ENCODE data around the gene ABCC10. TPM values are rescaled to one million over a fixed set of nuclear protein-coding genes. Genes with fewer than 3 reads are reported as not detected.
A peak's percentile ranks its signal among the peaks of the same experiment; 100 is the strongest.
"Not testable (repeated sequence)": the region's sequence is repeated elsewhere in the genome, so short reads cannot be mapped to it uniquely, and the experiment has no call there.

The ABCC10 gene
- total RNA-seq, 1 donor from 2014 or later: 9.3 TPM

DNA sequence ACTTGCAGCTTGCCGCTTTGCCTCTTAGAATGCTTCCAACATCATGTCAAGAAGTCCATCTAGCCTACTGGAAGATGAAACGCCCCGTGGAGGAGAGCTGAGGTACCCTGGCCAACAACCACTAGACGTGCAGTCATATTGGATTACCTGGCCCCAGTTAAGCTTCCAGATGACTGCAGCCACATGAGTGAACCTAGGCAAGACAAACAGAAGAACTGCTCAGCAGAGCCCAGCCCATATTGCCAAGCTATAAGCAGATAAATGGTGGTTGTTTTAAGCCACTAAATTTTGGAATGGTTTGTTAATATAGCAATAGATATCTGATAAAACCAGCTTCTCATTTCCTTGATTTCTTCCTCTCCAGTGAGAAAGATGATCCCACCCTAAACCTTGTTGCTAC is 32.7 kb downstream of the ABCC10 start:
- intact Hi-C loops (cut with DNase I): no loop called here
- no peak for DNase-seq (ENCODE audit: low spot score)

DNA sequence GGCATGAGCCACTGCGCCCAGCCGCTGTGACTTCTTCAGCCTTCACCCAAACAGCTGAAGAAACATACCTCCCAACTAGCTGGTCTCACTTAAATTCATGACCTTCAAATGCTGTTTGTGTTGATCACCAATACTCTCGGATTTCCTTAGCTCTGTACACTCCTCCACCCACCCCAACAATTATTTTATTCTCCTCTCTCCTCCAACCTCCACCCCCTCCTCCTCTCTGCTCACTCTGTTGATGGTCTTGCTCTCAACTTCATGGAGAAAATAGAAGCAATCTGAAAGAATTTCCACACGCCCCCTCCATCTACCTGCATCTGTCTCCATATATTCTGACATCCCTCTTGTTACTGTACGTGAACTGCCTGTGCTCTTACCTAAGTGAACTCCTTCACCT is 34.6 kb downstream of the ABCC10 start:
- DNase-seq (ENCODE audit: low spot score): no peak
- intact Hi-C loops (cut with DNase I): no loop called here

- no peak for DNase-seq (ENCODE audit: low spot score)
- intact Hi-C loops (cut with DNase I): no loop called here
Measured at GRCh38 chr6:43464337-43464736, 37.0 kb downstream of the ABCC10 start.

- no peak for DNase-seq (ENCODE audit: low spot score)
- intact Hi-C loops (cut with DNase I): no loop called here
Measured at GRCh38 chr6:43465948-43466347, 38.6 kb downstream of the ABCC10 start.

DNA sequence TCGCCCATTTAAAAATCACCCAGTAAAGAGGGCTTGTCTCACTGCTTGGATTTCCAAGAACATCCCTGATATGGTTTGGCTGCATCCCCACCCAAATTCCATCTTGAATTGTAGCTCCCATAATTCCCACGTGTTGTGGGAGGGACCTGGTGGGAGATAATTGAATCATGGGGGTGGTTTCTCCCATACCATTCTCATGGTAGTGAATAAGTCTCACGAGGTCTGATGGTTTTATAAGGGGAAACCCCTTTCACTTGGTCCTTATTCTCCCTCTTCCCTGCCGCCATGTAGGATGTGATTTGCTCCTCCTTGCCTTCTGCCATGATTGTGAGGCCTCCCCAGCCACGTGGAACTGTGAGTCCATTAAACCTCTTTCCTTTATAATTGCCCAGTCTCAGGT is 39.9 kb downstream of the ABCC10 start:
- intact Hi-C loops (cut with DNase I); DNase-seq (ENCODE audit: low spot score): not testable (repeated sequence)

DNA sequence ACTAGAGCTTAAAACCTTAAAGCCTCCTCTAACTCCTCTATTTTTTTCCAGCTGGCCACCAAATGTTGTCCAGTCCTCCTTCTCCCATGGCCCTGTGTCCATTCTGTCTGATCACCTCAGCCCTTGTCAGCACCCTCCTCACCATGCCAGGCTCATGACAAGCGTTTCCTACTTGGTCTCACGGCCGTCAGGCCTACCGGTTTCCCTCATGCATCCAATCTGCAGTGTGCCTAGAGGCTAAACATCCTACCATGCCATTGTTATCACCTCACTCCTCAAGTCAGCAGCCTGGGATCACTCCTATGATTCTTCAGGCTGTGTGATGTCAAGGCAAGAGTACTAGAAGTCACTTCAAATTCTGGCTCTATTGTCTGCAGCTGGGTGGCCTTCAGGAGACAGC is 40.4 kb downstream of the ABCC10 start:
- intact Hi-C loops (cut with DNase I): no loop called here
- DNase-seq (ENCODE audit: low spot score): no peak

DNA sequence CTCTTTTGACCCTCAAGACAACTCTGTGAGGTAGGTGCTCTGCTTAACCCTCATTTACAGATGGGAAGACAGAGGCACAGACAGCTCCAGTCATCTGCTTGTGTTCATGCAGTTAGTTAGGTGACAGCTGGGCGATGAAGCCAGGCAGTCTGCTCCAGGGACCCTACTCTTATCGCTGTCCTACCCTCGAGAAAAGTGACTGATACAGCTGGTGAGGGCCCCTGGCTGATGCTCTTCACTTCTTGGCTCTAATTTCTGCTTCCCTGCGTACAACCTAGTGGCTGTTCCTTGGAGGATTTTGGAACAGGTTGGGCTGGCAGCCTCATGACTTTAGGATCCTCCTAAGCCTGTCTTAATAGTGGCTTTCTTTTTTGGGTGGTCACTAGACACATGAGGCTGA is 40.9 kb downstream of the ABCC10 start:
- intact Hi-C loops (cut with DNase I): no loop called here
- no peak for DNase-seq (ENCODE audit: low spot score)

- intact Hi-C loops (cut with DNase I): no loop called here
- no peak for DNase-seq (ENCODE audit: low spot score)
Measured at GRCh38 chr6:43468748-43469681, 41.7 kb downstream of the ABCC10 start.

GRCh38 chr6:43469947-43470346 is 42.6 kb downstream of the ABCC10 start:
- no peak for DNase-seq (ENCODE audit: low spot score)
- intact Hi-C loops (cut with DNase I): no loop called here

- intact Hi-C loops (cut with DNase I): no loop called here
- no peak for DNase-seq (ENCODE audit: low spot score)
Measured at GRCh38 chr6:43471399-43471798, 44.1 kb downstream of the ABCC10 start.

DNA sequence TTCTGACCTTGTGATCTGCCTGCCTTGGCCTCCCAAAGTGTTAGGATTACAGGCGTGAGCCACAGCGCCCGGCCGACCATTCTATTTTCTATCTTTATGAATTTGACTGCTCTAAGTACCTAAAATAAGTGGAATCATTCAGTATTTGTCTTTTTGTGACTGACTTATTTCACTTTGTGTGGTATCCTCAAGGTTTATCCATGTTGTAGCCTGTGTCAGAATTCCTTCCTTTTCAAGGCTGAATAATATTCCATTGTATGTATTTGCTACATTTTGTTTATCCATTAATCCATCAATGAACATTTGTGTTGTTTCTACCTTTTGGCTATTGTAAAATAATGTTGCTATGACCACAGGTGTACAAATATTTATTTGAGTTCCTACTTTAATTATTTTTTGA is 45.2 kb downstream of the ABCC10 start:
- intact Hi-C loops (cut with DNase I): no loop called here
- DNase-seq (ENCODE audit: low spot score): no peak

DNA sequence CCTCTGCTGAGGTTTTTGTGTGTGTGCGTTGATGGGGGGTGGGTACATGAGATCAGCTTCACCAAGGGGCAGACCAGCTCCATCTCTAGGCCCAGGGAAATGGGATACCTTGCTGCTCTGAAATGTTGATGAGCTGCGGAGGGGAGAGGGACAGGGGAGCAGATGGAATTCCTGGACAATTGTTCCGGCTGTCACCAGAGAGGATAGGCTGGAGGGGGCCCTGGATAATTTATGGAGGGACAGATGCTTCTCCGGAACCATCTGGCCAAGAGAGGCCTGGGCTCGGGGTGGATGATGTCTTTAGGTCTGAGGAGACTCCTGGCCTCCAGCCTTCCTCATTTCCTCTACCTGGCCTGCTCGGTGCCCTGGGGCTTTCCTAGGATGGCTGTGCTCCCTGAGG is 48.2 kb downstream of the ABCC10 start:
- intact Hi-C loops (cut with DNase I): no loop called here
- DNase-seq (ENCODE audit: low spot score): no peak

GRCh38 chr6:43476746-43477145 is 49.4 kb downstream of the ABCC10 start:
- intact Hi-C loops (cut with DNase I): no loop called here
- no peak for DNase-seq (ENCODE audit: low spot score)

DNA sequence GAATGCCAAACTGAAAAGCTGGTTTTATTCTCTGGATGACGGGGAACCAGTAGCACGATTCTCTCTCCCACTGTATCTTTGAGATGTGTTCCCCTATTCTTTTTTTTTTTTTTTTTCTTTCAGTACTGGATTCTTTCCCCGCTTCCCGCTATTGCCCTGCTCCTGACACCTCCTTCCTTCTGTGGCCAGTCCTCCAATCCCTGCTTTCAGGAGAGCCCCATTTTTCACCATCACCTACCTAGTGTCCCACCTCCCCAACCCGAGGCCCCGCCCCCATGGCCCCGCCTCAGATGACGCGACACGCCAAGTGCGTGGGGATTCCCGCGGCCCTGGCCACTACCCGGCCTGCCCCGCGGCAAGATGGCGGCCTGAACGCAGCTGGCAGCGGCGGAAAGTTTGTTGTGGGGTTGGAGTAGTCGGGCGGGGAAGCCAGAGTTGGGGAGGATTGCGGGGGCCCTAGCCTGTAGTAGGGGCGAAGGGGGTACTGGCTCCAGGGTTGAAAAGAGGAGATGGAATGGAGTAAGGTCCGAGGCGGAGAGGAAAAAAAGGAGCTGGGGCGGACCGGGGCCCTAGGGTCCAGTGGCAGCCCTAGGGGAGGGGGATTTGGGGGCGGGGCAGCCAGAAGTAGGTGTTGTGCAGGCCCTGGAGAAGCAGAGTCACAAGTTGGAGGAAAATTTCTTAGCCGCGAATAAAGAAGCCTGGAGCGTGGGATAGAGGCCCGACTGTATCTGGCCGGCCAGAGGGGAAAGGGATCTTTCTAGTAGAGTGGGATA is 50.1 kb downstream of the ABCC10 start, which contains the start of gene TJAP1:
Gene TJAP1 (plus strand): TSS at position 336 of the 773 bp plus-strand sequence. CDS start 21,432 bp downstream, outside the sequence.
- intact Hi-C loops (cut with DNase I): no loop called here
- DNase-seq (ENCODE audit: low spot score): peak; percentile 97

DNA sequence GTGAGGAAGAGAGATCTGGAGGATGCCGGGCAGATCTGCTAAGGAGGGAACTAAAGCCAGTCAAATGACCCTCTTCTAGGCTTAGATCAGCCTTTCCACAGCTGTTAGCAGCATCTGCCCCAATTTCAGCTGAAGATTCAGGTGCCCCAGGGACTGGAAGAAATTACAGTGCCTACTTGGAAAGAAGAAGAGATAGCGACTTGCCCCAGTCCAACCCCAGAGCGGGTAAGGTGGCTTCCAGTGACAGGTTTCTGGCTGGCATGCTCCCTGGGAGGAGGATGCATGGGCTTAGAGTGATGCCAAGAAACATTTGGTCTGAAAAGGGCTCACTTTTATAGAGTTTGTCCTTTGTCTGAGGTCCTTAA is 50.6 kb downstream of the ABCC10 start:
- intact Hi-C loops (cut with DNase I): no loop called here
- no peak for DNase-seq (ENCODE audit: low spot score)

DNA sequence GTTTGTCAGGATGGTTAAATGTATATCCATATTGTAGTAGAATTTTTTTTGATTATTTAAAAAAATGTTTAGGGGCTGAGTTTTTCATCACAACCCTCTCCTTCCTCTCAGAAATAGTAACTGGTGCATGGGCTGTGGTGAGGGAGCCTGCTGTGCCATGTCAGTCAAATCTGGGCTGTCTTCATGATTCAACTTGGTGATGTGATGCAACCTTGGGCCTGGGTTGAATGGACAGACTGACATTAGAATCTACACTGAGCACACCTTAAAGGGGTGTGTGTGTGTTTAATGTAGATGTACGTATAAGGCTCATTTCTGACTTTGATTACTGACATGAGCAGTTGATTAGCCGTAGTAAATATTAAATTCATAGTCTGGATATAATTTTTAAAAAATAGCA is 53.7 kb downstream of the ABCC10 start:
- DNase-seq (ENCODE audit: low spot score): no peak
- intact Hi-C loops (cut with DNase I): no loop called here

DNA sequence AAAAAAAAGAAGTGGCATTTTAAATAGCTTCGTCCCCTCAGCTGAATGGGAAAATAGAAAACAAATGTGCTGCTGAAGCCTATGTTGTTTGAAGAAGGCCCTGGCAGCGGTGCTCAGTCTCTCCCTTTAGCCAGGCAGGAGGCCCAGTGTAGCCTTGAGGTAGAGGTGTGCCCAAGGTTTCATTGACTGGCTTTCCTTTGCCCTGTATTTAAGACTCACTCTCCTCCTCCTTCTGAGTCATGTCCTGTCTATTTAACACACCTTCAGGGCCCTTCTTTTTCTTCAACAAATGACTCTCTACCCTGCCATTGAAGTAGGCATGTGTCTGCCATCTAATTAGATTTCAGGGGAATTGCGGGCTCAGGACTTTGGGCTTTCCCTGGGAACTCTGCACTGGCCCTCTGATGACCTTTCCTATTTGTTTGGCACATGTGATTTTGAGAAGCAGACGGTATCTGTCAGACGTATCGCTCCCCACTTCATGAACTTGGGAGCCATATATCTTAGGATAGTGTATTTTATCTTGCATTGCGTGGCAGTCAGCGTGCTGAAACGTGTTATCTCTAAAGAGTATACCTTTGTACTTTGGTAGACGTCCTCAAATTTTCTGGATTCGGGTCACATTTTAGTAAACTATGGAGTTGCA is 54.4 kb downstream of the ABCC10 start:
- intact Hi-C loops (cut with DNase I): no loop called here
- DNase-seq (ENCODE audit: low spot score): no peak

DNA sequence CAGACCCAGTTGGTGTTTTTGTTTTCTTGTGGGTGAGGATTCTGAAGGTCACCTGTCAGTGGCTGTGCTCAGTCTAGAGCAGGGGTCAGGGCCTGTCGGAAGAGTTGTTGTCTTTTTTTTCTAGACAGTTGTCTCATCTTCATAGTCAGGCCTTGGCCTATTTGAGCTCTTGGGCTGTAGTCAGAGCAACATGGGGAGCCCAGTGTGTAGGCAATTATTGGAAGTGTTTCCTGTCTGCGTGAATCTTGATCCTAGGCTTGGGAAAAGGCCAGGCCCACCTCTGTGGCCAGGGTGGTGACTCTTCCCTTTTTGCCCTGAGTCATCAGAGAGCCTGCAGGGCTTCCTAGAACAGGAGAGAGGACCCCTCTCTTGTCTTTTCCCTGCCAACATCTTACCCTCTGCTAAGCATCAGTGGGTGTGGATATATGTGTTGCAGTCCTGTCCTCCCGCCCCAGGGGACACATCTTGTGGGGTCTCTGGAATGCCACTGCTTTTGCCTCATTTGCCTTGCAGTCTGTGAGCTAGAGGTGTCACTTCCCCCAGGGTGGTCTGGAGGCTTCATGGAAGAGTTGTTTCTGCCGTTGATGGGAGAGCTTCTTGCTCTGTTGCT is 61.4 kb downstream of the ABCC10 start:
- intact Hi-C loops (cut with DNase I): no loop called here
- DNase-seq (ENCODE audit: low spot score): no peak

DNA sequence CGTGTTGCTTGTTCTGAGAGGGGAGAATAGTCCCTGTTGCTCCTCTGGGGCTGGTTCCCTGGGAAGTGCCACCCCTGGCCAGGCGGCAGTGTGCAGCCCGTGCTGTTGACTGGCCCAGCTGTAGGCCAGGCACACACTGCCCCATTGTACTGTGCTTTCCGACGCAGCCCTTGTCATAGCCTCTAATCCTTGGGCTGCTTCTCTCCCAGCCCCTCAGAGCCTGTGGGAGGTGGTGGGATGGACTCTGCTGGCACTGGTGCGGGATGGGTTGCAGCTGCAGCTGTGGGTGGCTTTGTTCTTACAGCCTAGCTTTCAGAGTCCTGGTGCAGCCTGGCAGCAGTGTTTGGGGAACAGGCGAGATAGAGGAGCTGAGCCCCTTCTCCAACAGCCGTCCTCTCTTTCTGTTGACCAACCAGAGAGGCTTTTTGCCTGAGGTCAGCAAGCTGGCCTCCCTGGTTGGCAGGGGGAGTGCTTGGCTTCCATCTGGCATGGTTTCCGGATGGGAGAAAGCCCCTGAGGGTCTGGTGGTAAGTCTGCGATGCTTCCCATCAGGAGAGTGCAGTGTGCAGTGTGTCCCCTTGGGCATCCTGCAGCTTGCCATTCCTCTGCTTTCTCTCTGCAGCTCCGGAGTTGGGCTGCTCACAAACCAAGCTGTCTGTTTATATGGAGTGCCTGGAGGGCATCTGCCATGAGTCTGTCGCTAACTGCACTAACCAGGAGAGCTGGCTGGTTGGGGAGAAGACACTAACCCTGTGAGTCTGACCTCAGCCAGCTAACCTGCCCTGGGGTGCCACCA is 62.1 kb downstream of the ABCC10 start:
- DNase-seq (ENCODE audit: low spot score): no peak
- intact Hi-C loops (cut with DNase I): no loop called here

All from cardiac septum (tissue), 1 donor.